ENCODE measurements around the gene ZYX. TPM values are rescaled to one million over a fixed set of nuclear protein-coding genes. Genes with fewer than 3 reads are reported as not detected.

Gene ZYX
- total RNA-seq, 1 donor from 2014 or later: 523 TPM

GRCh38 chr7:143355450-143356385, 25.4 kb upstream of the ZYX start:
- Mint-ChIP-seq H3K9me3 (ENCODE audit: unreplicated experiment) (peaks cover 2% of the 10 kb centered on the region), H3K27ac (ENCODE audit: unreplicated experiment) (no peak overlapping the region), H3K4me3 (ENCODE audit: unreplicated experiment) (no peak overlapping the region), H3K36me3 (ENCODE audit: low read depth, unreplicated experiment) (peaks cover 24% of the 10 kb centered on the region), H3K4me1 (ENCODE audit: low read depth, unreplicated experiment) (peaks cover 9% of the 10 kb centered on the region), H3K27me3 (ENCODE audit: low read depth, unreplicated experiment) (peaks cover 27% of the 10 kb centered on the region)
- Histone ChIP-seq H3K27ac (ENCODE audit: low read depth, low read length) (no peak overlapping the region), H3K79me2 (ENCODE audit: insufficient read depth, low read length) (no peaks in the 10 kb centered on the region), H3K27me3 (ENCODE audit: insufficient read depth, low read length) (peaks cover 2% of the 10 kb centered on the region), H3K9me3 (ENCODE audit: insufficient read depth, low read depth, low read length) (no peaks in the 10 kb centered on the region), H3K4me2 (ENCODE audit: low read length) (no peak overlapping the region), H2AFZ (ENCODE audit: low read depth, low read length) (no peak overlapping the region), H3K9ac (ENCODE audit: low read length) (no peak overlapping the region), H3K36me3 (ENCODE audit: insufficient read depth, low read length) (no peaks in the 10 kb centered on the region), H4K20me1 (ENCODE audit: insufficient read depth, low read length) (no peaks in the 10 kb centered on the region), H3K4me1 (ENCODE audit: insufficient read depth, low read length) (no peaks in the 10 kb centered on the region), H3K4me3 (ENCODE audit: insufficient read depth, low read depth, low read length) (no peak overlapping the region)
- DNase-seq (ENCODE audit: low read depth): no peak
- no peak for FAIRE-seq
- TF ChIP-seq EZH2 (IDR thresholded peaks at IDR 0.05; ENCODE audit: insufficient read depth, low read length): no peak
- TF ChIP-seq CTCF (IDR thresholded peaks at IDR 0.05; ENCODE audit: insufficient read depth, low read depth, low read length): no peak

GRCh38 chr7:143356414-143357050, 24.6 kb upstream of the ZYX start:
- Histone ChIP-seq H3K4me2 (ENCODE audit: low read length) (no peak overlapping the region), H3K4me3 (ENCODE audit: insufficient read depth, low read depth, low read length) (no peak overlapping the region), H3K27ac (ENCODE audit: low read depth, low read length) (no peak overlapping the region), H3K79me2 (ENCODE audit: insufficient read depth, low read length) (no peaks in the 10 kb centered on the region), H3K27me3 (ENCODE audit: insufficient read depth, low read length) (no peaks in the 10 kb centered on the region), H3K9ac (ENCODE audit: low read length) (no peak overlapping the region), H2AFZ (ENCODE audit: low read depth, low read length) (no peak overlapping the region), H4K20me1 (ENCODE audit: insufficient read depth, low read length) (no peaks in the 10 kb centered on the region), H3K9me3 (ENCODE audit: insufficient read depth, low read depth, low read length) (no peaks in the 10 kb centered on the region), H3K36me3 (ENCODE audit: insufficient read depth, low read length) (no peaks in the 10 kb centered on the region), H3K4me1 (ENCODE audit: insufficient read depth, low read length) (no peaks in the 10 kb centered on the region)
- Mint-ChIP-seq H3K27ac (ENCODE audit: unreplicated experiment) (no peak overlapping the region), H3K4me1 (ENCODE audit: low read depth, unreplicated experiment) (peaks cover 2% of the 10 kb centered on the region), H3K36me3 (ENCODE audit: low read depth, unreplicated experiment) (peaks cover 24% of the 10 kb centered on the region), H3K9me3 (ENCODE audit: unreplicated experiment) (peaks cover 2% of the 10 kb centered on the region), H3K27me3 (ENCODE audit: low read depth, unreplicated experiment) (peaks cover 28% of the 10 kb centered on the region), H3K4me3 (ENCODE audit: unreplicated experiment) (no peak overlapping the region)
- DNase-seq (ENCODE audit: low read depth) (no peak), FAIRE-seq (no peak)
- no peak for TF ChIP-seq EZH2 (IDR thresholded peaks at IDR 0.05; ENCODE audit: insufficient read depth, low read length)
- no peak for TF ChIP-seq CTCF (IDR thresholded peaks at IDR 0.05; ENCODE audit: insufficient read depth, low read depth, low read length)

Measured in astrocyte (in vitro differentiated cells and primary cell).